Brain pericyte (primary cell): ENCODE measurements around the gene PTGFRN.

Experiments used
- DNase-seq: peaks from one replicate; pipeline ENCODE4 v3.0.0-alpha.2; 2012; ENCODE audit warnings: low read depth, low spot score

The PTGFRN gene

DNA sequence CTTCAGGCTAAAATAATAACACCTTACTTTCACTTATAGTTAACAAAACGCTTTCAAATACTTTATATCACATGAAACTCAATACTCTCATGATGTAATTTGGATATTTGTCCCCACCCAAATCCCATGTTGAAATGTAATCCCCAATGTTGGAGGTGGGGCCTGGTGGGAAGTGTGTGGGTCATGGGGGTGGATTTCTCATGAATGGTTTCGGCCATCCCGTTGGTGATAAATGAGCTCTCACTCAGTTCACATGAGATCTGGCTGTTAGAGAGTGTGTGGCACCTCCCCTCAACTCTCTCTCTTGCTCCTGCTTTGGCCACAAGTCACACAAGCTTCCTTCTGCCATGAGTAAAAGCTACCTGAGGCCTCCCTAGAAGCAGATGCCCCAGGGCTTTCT lies 22.5 kb upstream of the PTGFRN start:
- no peak for DNase-seq

DNA sequence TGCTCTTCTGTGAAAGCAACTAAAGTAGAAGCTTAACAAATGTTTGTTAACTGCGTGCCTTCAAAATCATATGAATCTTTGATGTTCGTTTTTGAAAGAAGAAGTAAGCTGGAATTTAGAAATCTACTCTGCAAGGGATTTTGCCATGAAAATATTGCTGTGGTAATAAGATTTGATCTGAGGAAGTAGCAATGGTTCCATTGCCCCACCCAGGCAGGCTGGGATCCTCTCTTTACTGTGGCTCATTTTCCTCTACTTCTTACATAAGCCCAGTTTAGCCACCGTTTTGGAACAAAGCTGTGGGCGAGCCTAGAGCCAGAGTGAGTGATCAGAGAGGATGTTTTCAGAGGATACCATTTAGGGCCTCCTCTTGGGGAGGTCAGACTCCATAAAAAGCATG lies 20.3 kb upstream of the PTGFRN start:
- DNase-seq, result no peak

DNA sequence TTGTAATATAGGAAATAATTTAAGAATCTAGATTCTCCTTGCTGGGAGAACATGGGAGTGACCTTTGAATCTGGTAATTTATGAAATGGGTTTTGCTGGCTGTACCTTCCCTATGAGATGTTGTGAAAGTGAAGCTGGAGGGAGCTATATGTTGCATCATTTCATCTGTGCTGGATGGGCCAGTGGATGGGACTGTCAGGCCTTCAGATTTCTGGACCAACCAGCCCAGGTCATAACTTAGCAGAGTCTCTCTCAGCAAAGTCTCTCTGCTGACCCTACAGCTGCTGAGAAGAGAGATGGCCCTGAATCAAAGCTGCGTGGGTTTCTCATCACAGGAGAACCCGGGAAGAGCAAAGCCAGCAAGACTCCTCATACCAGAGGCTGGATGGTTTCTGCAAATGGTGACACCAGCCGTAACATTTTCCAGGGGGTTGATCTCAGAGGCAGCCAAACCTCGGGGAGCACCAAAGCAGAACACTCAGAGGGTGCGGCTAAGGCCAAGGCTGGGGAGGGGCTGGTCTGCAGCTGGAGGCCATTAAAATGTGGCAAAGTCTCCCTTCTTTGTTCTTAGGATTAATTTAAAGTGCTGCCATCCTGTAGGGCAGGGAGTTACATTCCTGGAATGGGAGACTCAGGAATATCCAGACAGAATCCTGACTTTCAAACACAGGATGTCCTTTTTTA lies 18.2 kb upstream of the PTGFRN start:
- no peak for DNase-seq

DNA sequence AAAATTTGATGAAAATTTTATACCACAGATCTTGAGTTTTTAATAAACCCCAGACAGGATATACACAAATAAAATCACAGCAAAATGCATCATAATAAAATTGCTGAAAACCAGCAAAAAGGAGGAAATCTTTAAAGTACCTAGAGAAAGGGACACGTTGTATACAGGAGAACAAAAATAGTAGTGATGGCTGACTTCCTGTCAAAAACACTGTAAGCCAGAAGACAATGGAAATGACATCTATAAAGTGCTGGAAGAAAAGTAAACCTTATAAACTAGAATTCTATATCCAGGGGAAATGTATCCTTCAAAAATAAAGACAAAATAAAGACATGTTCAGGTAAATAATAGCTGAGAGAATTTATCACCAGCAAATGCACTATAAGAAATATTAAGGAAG lies 14.6 kb upstream of the PTGFRN start:
- no peak for DNase-seq

DNA sequence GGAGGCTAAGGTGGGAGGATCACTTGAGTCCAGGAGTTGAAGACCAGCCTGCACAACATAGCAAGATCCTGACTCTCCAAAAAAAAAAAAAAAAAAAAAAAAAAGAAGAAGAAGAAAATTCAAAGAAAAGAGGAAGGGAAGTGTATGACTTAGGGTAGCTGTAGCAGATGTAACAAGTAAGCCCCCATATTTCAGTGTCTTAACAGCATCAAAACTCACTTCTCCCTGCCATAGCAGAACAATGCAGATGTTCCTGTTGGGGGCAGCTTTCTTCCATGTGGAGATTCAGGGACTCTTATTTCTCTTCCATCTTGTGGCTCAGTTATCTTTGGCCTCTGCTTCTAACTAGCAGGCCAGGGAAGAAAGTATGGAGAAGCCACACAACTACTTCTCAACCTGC lies 10.2 kb upstream of the PTGFRN start:
- no peak for DNase-seq

DNA sequence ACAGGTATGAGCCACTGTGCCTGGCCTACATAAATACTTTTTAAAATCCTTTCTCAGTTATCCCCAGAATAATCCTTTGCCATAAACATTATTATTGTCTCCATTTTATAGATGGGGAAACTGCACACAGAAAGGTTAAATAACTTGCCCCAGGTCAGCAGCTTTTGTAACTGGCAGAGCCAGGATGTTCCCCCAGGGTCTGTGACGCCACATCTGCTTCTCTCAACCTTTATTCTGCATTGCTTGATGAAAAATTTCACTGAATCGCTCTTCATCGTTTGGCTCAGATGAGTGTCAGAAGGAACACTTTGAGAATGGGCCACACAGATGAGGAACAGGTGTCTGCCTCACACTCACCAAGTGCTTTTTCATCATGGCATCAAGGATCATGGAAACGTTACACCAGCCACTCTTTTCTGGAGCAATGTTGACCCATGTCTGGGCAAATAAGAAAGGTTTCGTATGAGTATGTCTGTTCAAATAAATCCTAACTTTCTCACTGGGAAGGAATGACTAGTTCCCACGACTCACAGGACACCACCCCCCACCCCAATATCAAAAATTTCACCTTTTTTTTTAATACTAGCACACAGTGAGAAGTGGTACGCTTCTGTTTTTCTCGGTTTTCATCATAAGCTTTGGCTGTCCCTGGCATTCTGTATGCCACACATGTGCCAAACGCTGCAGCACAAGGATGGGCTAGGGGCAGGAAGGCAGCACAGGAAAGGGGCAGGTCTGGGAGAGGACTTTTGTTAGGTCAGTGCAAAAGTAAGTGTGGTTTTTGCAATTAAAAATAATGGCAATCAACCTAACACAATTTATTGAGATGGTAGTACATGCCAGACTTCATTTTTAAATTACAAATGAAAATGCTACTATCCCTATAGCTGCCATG lies 9.0 kb upstream of the PTGFRN start:
- no peak for DNase-seq

DNA sequence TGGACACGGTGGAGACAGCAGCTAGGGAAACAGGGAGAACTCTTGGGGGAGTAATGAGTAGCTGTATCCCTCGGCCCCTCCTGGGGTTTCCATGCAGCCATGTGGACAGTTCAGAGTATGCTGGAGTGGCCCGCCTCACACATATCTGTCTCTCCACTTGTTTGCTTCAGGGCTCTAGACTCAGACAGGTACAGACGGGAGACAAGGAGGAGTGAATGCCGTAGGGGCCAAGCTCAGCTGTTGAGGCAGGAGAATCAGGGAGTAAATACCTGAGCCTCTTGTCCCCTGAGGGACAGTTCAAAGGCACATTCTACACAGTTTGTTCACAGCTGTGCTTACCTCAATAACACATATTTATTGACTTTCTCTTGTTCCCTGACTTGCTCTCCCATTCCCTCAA lies 7.7 kb upstream of the PTGFRN start:
- no peak for DNase-seq

DNA sequence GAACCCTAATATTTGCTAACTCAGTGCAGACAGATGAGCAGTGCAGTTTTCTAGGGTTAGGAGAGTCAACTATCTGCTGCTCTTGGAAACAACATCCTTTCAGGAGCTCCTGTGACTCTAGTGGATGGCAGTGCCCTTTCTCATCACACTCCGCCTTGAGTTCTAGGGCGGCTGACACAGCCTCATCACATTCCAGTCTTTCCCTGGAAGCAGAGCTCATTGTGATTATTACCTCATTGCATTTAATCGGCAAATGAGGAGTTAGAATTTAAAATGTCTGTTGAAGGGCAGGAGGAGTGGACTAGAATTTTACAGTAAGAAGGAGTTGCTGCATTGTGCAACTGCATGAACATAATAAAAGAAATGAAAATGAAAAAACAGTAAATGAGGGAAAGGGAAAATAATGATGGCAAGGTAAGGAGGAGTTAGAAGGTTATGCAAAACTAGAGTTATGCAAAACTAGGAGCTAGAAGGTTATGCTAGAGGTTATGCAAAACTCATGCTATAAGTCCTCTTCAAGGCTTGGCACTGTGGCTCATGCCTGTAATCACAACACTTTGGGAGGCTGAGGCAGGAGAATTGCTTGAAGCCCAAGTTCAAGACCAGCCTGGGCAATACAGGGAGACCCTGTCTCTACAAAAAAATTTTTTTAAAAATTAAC lies 6.9 kb upstream of the PTGFRN start:
- no peak for DNase-seq

DNA sequence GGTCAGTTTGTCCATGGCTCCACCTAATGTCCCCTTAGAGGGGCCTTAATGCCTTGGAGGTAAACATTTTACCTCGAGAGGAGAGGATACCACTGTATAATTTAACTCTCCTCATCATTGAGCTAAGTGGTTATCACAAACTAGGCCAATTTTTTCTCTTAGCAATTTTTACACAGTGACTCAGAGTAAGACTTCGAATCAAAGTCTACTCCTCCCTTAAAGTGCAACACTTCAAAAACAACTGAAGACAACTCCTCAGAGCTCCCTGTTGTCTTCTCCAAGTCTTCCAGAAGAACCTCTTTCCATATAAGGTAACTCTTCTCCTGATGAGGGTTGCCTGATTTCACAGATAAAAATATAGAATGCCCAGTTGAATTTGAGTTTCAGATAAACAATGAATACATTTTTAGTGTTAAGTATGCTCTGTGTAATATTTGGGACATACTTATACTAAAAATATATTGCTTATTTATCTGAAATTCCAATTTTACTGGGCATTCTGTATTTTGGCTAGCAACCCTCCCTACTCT lies 4.9 kb upstream of the PTGFRN start:
- no peak for DNase-seq

DNA sequence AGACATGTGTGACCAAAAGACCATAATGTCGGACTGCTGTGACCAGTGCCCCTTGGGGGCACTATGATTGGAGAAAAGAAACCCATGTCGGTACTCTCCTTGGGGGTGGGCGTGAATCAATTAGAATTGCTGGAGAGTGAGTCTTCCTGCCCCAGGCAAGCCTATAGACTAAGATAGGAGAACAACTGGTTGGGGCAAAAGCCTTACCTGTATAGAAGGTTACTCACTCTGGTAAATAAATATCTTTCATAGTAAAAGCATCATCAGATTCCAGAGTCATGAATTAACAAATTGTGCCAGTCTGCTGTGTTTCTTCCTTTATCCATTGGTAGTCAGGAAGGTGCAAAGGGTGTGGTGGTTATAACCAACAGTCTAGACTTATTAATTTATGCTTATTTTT lies 2.9 kb upstream of the PTGFRN start:
- DNase-seq, result no peak

DNA sequence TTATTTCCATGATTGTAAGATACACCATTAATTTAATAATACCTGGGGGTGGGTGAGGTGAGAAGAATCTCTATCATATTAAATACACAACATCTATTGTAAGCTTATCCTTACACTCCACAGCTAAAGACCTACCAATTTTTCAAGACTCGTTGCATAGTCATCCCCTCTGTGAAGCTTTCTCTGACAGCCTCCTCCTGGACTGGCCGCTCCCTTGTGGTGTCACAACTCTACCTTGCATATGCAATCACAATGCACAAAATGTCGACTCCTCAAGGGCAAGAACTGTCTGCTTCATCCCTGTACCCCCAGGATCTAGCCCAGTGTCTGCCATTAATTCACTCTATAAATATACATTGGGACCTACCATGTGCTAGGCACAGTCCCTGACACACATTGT lies 2.4 kb upstream of the PTGFRN start:
- DNase-seq, result no peak

DNA sequence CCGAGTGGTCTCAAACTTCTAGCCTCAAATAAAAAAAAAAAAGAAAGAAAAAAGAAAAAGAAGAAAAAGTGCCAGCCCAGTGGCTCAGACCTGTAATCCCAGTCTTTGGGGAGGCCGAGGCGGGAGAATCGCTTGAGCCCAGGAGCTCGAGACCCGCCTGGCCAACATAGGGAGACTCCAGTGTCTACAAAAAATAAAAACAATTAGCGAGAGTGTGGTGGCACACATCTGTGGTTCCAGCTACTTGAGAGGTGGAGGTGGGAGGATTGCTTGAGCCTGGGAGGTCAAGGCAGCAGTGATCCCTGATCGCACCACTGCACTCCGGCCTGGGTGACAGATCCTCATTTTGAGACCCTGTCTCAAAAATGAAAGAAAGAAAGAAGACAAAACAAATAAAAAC lies 1.4 kb upstream of the PTGFRN start:
- no peak for DNase-seq

DNA sequence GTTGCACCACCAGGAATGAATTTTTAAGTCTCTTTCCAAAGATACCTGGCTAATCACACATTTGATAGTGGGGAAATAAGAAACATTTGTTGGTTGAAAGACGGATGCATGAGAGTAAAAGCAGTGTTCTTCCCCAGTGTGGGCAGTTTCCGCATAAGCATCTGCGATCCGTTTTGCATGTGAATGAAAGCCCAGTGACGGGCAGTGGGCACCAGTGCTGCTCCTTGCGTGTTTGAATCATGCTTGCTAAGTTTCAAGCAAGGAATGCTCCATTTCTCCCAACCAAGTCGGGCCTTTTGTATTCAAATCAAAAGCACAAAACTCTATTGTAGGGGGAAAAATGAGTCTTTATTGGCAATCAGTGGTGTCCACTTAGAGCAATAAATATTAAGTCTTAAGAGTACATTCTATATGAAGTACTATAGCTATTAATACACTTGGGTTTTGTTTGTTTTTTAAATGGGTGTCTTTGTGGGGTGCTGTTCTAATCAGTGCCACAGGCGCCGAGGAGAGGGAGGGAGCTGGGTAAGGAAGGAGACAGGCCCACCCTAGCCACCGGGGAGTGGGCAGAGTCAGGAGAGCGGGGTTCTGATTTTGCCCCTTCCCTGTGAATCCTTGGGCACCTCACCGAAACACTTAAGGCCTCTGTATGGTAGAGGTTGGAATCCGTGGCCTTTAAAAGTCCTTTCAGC lies 750 bp upstream of the PTGFRN start:
- DNase-seq, result no peak

DNA sequence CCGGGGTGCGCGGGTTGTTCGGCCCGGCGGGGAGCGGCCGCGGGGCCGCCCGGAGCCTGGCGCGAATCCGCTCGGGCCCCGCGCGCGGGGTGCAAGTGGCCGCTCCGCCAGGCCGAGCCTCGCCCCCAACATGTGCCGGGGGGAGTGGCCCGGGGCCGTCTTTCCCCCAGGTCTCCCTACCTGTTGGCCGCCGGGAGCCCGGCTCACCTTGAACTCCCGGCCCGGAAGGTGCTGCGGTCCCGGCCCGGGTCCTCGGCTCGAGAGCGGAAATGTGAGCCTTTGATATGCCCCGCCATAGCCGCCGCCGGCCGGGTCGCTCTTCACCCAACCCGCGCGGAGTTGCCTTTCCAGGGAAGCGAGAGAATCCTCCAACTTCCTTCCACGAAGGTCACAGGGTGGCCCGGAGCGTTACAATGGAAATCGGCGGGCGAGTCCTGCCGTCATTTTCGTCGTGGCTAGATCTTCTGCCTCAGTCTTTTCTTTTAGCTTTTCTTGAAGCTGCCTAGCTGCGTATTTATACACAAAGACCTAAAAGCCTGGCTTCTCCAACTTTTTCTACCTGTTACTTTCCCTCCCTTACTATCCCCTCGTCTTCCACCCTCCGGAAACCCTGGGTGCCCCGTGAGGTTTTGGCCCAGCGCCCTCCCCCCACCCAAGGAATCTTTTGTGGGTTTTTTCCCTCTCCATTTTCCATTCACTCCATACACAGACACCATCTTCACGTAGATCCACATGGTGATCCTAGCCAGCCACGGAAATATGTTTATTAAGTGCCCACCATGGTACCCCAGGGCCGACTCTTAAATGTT lies 867 bp downstream of the PTGFRN start:
- no peak for DNase-seq

DNA sequence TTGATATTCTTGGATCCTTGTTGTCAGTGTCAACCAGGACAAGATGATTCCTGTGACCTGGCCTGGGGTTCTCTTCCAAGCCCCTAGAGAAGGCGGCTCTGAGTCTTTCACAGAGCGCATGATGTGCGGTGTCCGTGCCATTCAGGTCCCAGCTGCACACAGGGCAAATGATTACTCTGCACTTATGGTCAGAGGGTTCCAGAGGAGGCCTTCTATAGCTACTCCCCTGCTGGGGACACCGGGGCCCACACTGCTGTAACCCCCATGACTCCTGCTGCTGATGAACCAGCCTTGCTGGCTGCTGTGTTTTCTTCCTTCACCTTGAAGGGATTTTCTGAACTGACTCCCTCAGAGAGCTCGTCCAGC lies 1.5 kb downstream of the PTGFRN start:
- DNase-seq, result no peak

DNA sequence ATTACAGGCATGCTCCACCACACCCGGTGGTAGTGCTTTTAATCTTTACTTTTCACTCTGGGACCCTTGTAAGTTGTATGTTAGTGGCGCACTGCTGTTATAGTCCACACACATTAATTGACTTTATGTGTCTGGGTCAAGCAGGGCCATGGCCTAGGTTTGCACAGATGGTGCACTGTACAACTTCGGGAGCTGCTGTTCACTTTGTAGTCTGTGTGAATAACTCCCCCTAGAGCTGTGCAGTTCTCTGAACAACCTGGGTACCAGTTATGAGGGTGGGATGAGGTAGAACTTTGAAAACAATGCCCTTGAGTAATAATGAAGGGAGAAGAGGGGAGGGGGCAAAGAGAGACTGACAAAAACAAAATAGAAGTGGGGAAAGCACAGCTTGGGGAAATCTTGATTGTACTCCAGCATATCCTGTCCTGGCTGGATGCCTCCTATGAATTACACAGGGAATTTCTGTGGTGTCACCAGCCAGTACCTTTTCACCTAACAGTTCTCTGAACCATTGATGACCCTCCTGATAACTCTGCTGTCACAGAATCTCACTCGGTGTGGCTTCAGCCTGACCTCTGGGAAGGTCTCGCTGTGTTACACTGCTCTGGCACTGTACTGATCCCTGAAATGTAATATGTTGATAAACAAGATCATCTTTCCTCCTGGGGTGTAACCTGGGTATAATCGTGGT lies 2.2 kb downstream of the PTGFRN start:
- no peak for DNase-seq

DNA sequence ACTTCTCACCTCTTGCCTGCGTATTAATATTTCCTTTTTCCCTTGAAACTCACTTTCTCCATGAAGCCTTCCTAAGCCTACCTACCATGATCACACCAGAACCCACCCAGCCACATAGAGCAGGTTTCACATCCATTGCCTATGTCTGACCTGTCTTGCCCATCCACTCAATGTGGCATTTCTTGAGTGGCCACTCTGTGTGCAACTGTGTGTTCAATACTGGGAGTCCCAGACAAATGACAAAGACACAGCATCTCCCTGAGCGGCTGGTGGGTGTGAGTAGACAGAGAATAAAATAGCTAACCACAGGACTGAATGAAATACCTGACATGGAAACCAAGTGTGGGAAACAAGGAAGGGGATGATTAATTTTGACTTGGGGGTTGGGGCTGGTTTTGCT lies 3.1 kb downstream of the PTGFRN start:
- no peak for DNase-seq

DNA sequence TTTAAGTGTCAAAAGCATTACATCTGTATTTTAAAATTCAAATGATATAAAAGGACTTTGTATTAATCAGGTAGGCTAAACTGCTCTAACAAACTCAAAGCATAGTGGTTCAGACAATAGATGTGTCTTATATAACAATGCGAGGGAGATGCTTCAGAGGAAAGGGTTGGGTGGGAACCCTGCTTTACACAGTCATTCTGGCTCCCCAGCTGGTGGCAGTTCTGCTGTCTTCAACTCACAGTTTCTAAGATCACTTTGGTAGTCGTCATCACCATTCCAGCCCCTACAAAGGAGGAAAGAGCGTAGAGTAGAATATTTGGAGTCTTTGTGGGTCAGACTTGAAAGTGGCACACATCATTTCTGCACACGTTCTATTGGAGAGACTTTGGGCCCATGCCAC lies 4.2 kb downstream of the PTGFRN start:
- no peak for DNase-seq

DNA sequence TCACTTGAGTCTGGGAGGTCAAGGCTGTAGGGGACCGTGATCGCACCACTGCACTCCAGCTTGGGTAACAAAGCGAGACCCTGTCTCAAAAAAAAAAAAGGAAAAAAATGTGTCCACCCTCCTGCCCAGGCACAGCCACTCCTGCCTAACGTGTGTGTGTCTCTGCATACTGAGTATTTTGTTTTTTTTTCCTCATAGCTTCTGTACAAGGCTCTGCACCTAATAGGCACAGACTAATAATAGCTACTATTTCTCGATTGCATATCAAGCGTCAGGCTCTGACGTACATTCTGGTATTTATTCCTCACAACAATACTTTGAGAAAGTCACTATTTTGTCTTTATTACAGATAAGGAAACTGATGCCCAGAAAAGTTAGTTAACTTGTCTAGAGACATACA lies 5.0 kb downstream of the PTGFRN start:
- DNase-seq, result no peak

DNA sequence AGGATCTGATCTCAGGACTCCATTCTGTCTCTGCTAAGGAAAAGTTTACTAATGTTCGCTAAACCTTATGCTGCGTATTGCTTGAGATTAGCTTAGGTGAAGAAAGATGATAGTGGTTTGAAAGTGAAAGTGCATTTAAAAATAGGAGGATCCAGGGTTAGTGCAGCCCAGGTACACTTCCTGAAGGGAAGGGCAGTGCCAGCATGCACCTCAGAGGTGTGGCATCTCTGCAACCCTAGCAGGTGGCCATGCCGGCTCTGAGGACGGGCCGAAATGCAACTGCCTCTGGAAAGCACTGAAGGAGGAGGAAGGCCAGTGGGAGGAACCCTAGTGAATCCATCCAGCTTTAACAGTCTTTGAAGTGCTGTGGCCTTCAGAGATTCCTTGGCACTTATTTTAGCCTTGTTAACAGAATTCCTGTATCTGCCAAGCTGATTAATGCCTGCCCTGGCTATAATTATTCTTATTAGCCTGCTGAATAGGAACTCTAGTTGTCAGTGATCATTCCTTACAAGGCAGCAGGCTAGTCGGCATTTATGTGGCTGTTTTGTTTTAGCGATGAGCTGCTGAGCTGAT lies 5.5 kb downstream of the PTGFRN start:
- DNase-seq, result no peak
